Nephron (organoid): ENCODE results near the gene IFI30.

Experiments used
- H3K27ac Mint-ChIP-seq, 3 experiments: 2 replicates each; pipeline ENCODE4 v1.8.0; 2020; ENCODE audit warnings: mixed read lengths in 3 of 3, mild to moderate bottlenecking in 2 of 3, moderate library complexity in 1 of 3
- H3K27me3 Mint-ChIP-seq: 2 replicates; pipeline ENCODE4 v1.8.0; 2021; ENCODE audit warnings: low read depth, mild to moderate bottlenecking, moderate library complexity, mixed read lengths
- H3K36me3 Mint-ChIP-seq: 2 replicates; pipeline ENCODE4 v1.8.0; 2020; ENCODE audit warnings: low read depth, mixed read lengths
- H3K4me1 Mint-ChIP-seq: 2 replicates; pipeline ENCODE4 v1.8.0; 2020; ENCODE audit warnings: mixed read lengths
- H3K4me3 Mint-ChIP-seq, 3 experiments: 2 replicates each; pipeline ENCODE4 v1.8.0; 2020; ENCODE audit warnings: mild to moderate bottlenecking in 3 of 3, mixed read lengths in 3 of 3, moderate library complexity in 2 of 3
- H3K9me3 Mint-ChIP-seq: 2 replicates; pipeline ENCODE4 v1.8.0; 2020; ENCODE audit warnings: mixed read lengths
- TF ChIP-seq, protein P1 (sequence below), 3 experiments: fragments of 200-600 bp; sonication (generic); IDR thresholded peaks; one replicate each; pipeline ENCODE4 v1.5.0; 2021; ENCODE audit warnings: antibody characterized with exemption in 3 of 3; ENCODE audit not compliant: unreplicated experiment in 3 of 3

IFI30 gene

DNA sequence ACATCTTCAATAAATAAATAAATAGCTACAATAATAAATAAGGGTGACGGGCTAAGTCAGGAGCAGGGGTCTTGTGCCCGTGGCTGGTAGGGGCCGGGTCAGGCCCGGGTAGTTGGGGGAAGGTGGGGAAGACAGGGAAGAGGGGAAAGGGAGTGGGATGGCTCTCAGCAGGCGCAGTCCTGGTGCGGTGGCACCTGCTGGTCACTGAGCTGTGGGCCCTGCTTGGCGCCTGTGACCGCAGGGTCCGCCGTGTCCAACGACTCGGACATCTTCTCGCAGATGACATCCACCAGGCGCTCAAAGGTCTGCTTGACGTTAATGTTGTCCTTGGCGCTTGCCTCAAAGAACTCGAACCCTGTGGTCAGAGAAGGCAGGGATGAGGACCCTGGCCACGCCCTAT is 23.7 kb downstream of the IFI30 start:
- Mint-ChIP-seq H3K9me3 (no peaks in the 10 kb centered on the region), H3K4me3 (no peak overlapping the region), H3K27me3 (no peaks in the 10 kb centered on the region), H3K4me1 (peaks cover 13% of the 10 kb centered on the region), H3K36me3 (peaks cover 15% of the 10 kb centered on the region), H3K27ac (no peak overlapping the region)
- TF ChIP-seq, protein P1, sequence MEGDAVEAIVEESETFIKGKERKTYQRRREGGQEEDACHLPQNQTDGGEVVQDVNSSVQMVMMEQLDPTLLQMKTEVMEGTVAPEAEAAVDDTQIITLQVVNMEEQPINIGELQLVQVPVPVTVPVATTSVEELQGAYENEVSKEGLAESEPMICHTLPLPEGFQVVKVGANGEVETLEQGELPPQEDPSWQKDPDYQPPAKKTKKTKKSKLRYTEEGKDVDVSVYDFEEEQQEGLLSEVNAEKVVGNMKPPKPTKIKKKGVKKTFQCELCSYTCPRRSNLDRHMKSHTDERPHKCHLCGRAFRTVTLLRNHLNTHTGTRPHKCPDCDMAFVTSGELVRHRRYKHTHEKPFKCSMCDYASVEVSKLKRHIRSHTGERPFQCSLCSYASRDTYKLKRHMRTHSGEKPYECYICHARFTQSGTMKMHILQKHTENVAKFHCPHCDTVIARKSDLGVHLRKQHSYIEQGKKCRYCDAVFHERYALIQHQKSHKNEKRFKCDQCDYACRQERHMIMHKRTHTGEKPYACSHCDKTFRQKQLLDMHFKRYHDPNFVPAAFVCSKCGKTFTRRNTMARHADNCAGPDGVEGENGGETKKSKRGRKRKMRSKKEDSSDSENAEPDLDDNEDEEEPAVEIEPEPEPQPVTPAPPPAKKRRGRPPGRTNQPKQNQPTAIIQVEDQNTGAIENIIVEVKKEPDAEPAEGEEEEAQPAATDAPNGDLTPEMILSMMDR (IDR thresholded peaks at IDR 0.05; ENCODE audit: unreplicated experiment in 3 of 3): no peak

GRCh38 chr19:18197941-18198340 is 24.3 kb downstream of the IFI30 start:
- Mint-ChIP-seq H3K4me3 (no peak overlapping the region), H3K9me3 (no peaks in the 10 kb centered on the region), H3K36me3 (peaks cover 15% of the 10 kb centered on the region), H3K4me1 (peaks cover 16% of the 10 kb centered on the region), H3K27me3 (peaks cover 3% of the 10 kb centered on the region), H3K27ac (no peak overlapping the region)
- TF ChIP-seq, protein P1 (IDR thresholded peaks at IDR 0.05; ENCODE audit: unreplicated experiment in 3 of 3): no peak

- Mint-ChIP-seq H3K4me3 (peak overlapping the region in 1 of 3 experiments; percentile 19), H3K36me3 (peaks cover 15% of the 10 kb centered on the region), H3K4me1 (peaks cover 19% of the 10 kb centered on the region), H3K9me3 (no peaks in the 10 kb centered on the region), H3K27ac (no peak overlapping the region), H3K27me3 (peaks cover 3% of the 10 kb centered on the region)
- TF ChIP-seq, protein P1 (IDR thresholded peaks at IDR 0.05; ENCODE audit: unreplicated experiment in 3 of 3): no peak
Observed at GRCh38 chr19:18198374-18198773, 24.8 kb downstream of the IFI30 start.

DNA sequence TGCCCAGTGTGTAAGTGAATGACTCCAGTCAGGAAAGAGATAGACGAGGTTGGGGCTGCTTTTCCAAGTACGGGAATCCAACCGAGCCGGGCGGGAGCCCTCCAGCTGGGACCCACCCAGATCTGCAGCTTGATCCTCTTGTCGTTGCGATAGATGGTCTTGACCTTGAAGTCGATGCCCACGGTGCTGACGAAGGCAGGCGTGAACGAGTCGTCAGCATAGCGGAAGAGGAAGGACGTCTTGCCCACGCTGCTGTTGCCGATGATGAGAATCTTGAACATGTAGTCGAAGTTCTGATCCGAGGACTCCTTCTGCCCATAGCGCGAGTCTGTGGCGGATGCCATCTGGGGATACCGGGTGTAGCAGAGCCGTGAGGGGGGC is 28.8 kb downstream of the IFI30 start:
- Mint-ChIP-seq H3K27me3 (peaks cover 7% of the 10 kb centered on the region), H3K9me3 (no peaks in the 10 kb centered on the region), H3K36me3 (peaks cover 15% of the 10 kb centered on the region), H3K4me1 (peaks cover 26% of the 10 kb centered on the region), H3K27ac (no peak overlapping the region), H3K4me3 (peak overlapping the region; percentile 87 to 91 (median 88))
- TF ChIP-seq, protein P1 (IDR thresholded peaks at IDR 0.05; ENCODE audit: unreplicated experiment in 3 of 3): no peak

DNA sequence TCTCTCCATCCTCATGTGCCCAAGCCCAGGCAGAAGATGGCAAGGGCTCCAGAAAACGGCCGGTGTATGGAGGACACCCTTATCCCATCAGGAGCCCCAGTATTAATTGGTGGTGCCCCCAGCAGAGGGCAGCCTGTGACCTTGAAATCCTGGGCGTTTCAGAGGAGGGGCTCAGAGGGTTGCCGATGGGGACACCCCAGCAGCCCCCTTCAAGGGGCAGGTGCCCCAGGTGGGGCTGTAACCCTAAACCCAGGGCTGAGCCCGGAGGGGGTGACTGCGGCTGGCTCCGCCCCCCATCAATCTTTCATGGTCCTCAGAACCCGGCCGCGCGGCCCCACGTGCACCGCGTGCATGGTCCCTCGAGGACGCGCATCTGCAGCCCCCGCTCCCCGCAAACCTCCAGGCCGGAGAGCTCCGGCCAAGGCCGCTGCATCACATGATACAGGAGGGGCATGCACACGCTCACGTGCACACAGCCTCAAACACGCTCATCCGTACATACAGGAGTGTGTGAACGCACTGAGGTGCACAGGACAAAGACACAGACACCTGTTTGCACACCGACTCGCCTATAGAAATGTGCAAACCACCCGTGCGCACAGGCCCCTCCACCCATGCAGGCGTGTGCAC is 29.3 kb downstream of the IFI30 start:
- Mint-ChIP-seq H3K4me3 (peak overlapping the region; percentile 87 to 91 (median 88)), H3K27ac (peak overlapping the region in 1 of 3 experiments; percentile 47), H3K9me3 (no peaks in the 10 kb centered on the region), H3K4me1 (peaks cover 26% of the 10 kb centered on the region), H3K36me3 (peaks cover 15% of the 10 kb centered on the region), H3K27me3 (peaks cover 7% of the 10 kb centered on the region)
- TF ChIP-seq, protein P1 (IDR thresholded peaks at IDR 0.05; ENCODE audit: unreplicated experiment in 3 of 3): peak; percentile 23 to 29 (median 25)

DNA sequence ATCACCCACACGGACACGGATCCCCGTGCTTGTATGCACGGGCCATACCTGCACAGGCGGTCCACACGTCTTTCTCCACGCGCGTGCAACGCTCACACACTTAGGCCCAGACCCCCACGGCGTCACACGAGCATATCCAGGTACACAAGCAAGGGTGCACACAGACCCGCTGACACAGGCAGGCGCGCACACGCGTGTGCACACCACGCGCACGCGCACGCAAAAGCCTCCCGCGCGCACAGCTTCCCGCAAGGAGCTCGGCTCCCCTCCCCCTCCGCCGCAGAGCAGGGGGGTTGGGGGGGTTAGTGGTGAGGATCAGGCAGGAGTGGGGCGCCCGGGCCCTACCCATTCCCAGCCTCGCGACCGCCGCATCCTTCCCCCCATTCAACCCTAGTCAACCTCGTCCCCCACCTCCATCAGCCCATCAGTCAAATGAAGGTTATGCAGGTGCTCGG is 29.8 kb downstream of the IFI30 start:
- Mint-ChIP-seq H3K27me3 (peaks cover 7% of the 10 kb centered on the region), H3K36me3 (peaks cover 9% of the 10 kb centered on the region), H3K4me1 (peaks cover 26% of the 10 kb centered on the region), H3K4me3 (peak overlapping the region; percentile 87 to 91 (median 88)), H3K27ac (peak overlapping the region; percentile 33 to 47 (median 39)), H3K9me3 (no peaks in the 10 kb centered on the region)
- TF ChIP-seq, protein P1 (IDR thresholded peaks at IDR 0.05; ENCODE audit: unreplicated experiment in 3 of 3): no peak
